Upper lobe of left lung (tissue), 6 donors: ENCODE results near the gene OGFR. TPM values are rescaled to one million over a fixed set of nuclear protein-coding genes. Genes with fewer than 3 reads are reported as not detected.

Experiments used
- ATAC-seq, 2 donors: fragments of 200-7000 bp; cut with Tn5 transposase; one replicate each; pipeline ENCODE4 v1.9.1; 2022; ENCODE audit warnings: mild to moderate bottlenecking in 2 of 2, moderate library complexity in 2 of 2; ENCODE audit not compliant: low FRiP score in 2 of 2
- DNase-seq, 2 donors: peaks; one replicate each; pipeline ENCODE4 v3.0.0-alpha.2; 2019 to 2020
- H3K27ac ChIP-seq, 4 donors: fragments of 200-600 bp; sonication (generic); one replicate each; pipeline ENCODE4 v1.5.1; 2016 to 2019
- H3K27me3 ChIP-seq, 4 donors: fragments of 200-600 bp; sonication (generic); one replicate each; pipeline ENCODE4 v1.5.1; 2017 to 2019
- H3K36me3 ChIP-seq, 4 donors: fragments of 200-600 bp; sonication (generic); one replicate each; pipeline ENCODE4 v1.5.1; 2016 to 2019
- H3K4me1 ChIP-seq, 4 donors: fragments of 200-600 bp; sonication (generic); one replicate each; pipeline ENCODE4 v1.5.1; 2018 to 2019
- H3K4me3 ChIP-seq, 4 donors: fragments of 200-600 bp; sonication (generic); one replicate each; pipeline ENCODE4 v1.5.1; 2017 to 2019; ENCODE audit warnings: mild to moderate bottlenecking in 2 of 4, moderate library complexity in 1 of 4
- H3K9me3 ChIP-seq, 4 donors: fragments of 200-600 bp; sonication (generic); one replicate each; pipeline ENCODE4 v1.5.1; 2018 to 2019
- CTCF ChIP-seq, 6 experiments: fragments of 450-650 bp in 4 of 6; fragments of 200-600 bp in 2 of 6; sonication (generic) in 2 of 6; IDR thresholded peaks; one replicate each; pipeline ENCODE4 v1.5.1; 2016 to 2019; ENCODE audit warnings: antibody characterized with exemption in 6 of 6
- EP300 ChIP-seq, 4 donors: sonication (generic); formaldehyde crosslinking; IDR thresholded peaks; one replicate each; pipeline ENCODE4 v1.5.1; 2017; ENCODE audit warnings: antibody characterized with exemption in 4 of 4, control low read depth in 2 of 4
- POLR2A ChIP-seq, 4 donors: fragments of 450-650 bp; IDR thresholded peaks; one replicate each; pipeline ENCODE4 v1.5.1; 2016 to 2017; ENCODE audit warnings: antibody characterized with exemption in 4 of 4, mild to moderate bottlenecking in 2 of 4
- POLR2AphosphoS5 ChIP-seq, 2 donors: sonication (generic); formaldehyde crosslinking; IDR thresholded peaks; one replicate each; pipeline ENCODE4 v1.5.1; 2017; ENCODE audit warnings: antibody characterized with exemption in 2 of 2
- WGBS, 2 donors: methylation state at CpG; one replicate each; pipeline ENCODE4 v1.1.5; 2017 to 2018; 5-methylcytosine and 5-hydroxymethylcytosine counted together
- total RNA-seq, 6 donors: library from RNA; depleted of rRNA in 4 of 6; stranded (reverse); fragments of >200 nt in 4 of 6; gene quantifications; one replicate each; pipeline versions ENCODE4 v1.1.0 to v1.2.1, GENCODE V29; 2016 to 2021
- donor health status: DM: no; HTN: no; CAD: no; lungs with moderate emphysema.
- donor health status: DM: no; HTN: yes; CAD: no; lungs with severe emphysema.

Gene OGFR
- total RNA-seq, 6 donors from 2014 or later: 63.8 to 166 (median 74.9) TPM

DNA sequence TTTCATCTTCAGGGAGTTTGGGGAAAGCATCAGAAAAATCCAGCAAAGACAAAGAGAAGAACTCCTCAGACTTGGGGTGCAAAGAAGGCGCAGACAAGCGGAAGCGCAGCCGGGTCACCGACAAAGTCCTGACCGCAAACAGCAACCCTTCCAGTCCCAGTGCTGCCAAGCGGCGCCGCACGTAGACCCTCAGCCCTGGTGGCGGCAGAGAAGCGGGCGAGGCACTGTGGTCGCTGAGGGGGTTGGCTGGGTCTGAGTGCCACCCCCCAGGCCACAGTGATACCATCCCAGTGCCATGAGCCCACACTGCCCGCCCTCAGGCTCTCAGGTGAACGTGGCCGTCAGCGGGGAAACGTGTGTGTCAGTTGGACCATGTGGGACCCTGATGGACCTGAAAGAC lies 5.2 kb upstream of the OGFR start:
- WGBS, 2 donors: 94 to 95% methylated on average over 11 to 19 of the region's 19 CpGs
- DNase-seq: peak in 1 of 2 donors; percentile 76
- H3K4me3 ChIP-seq: no peak overlapping the region

GRCh38 chr20:62799873-62800272 lies 4.8 kb upstream of the OGFR start:
- H3K36me3 ChIP-seq: peaks cover 8 to 35% (median 23%) of the 10 kb centered on the region in 4 donors
- TF ChIP-seq EP300 (IDR thresholded peaks at IDR 0.05): no peak
- TF ChIP-seq POLR2AphosphoS5 (IDR thresholded peaks at IDR 0.05): no peak
- no peak for TF ChIP-seq POLR2A (IDR thresholded peaks at IDR 0.05)
- no peak for TF ChIP-seq CTCF (IDR thresholded peaks at IDR 0.05)
- WGBS, 2 donors: 93 to 95% methylated on average over 7 to 10 of the region's 10 CpGs

More for the DNA sequence above, 5.2 kb upstream of the OGFR start:
- ATAC-seq: no peak
- H3K36me3 ChIP-seq: peaks cover 8 to 35% (median 23%) of the 10 kb centered on the region in 4 donors
- H3K4me1 ChIP-seq: peaks cover 12 to 39% (median 22%) of the 10 kb centered on the region in 4 donors
- H3K27ac ChIP-seq: no peak overlapping the region
- H3K27me3 ChIP-seq: no peaks in the 10 kb centered on the region
- TF ChIP-seq POLR2AphosphoS5 (IDR thresholded peaks at IDR 0.05) (no peak), CTCF (IDR thresholded peaks at IDR 0.05) (no peak), POLR2A (IDR thresholded peaks at IDR 0.05) (no peak), EP300 (IDR thresholded peaks at IDR 0.05) (no peak)
- no peaks in the 10 kb centered on the region for H3K9me3 ChIP-seq

GRCh38 chr20:62800314-62801259 lies 4.0 kb upstream of the OGFR start:
- Histone ChIP-seq H3K36me3 (peaks cover 8 to 35% (median 23%) of the 10 kb centered on the region in 4 donors), H3K27me3 (no peaks in the 10 kb centered on the region), H3K9me3 (no peaks in the 10 kb centered on the region), H3K4me1 (peaks cover 13 to 30% (median 18%) of the 10 kb centered on the region in 4 donors), H3K4me3 (no peak overlapping the region), H3K27ac (no peak overlapping the region)
- WGBS, 2 donors: 87 to 93% methylated on average over 15 to 26 of the region's 26 CpGs
- DNase-seq: no peak
- no peak for ATAC-seq
- TF ChIP-seq POLR2AphosphoS5 (IDR thresholded peaks at IDR 0.05) (no peak), CTCF (IDR thresholded peaks at IDR 0.05) (no peak)

More at GRCh38 chr20:62799873-62800272, 4.8 kb upstream of the OGFR start:
- Histone ChIP-seq H3K27ac (no peak overlapping the region), H3K9me3 (no peaks in the 10 kb centered on the region), H3K4me3 (no peak overlapping the region), H3K27me3 (no peaks in the 10 kb centered on the region), H3K4me1 (peaks cover 12 to 35% (median 18%) of the 10 kb centered on the region in 4 donors)
- DNase-seq: no peak
- ATAC-seq: no peak

GRCh38 chr20:62801284-62802010 lies 3.2 kb upstream of the OGFR start:
- TF ChIP-seq POLR2AphosphoS5 (IDR thresholded peaks at IDR 0.05) (no peak), EP300 (IDR thresholded peaks at IDR 0.05) (no peak), CTCF (IDR thresholded peaks at IDR 0.05) (no peak), POLR2A (IDR thresholded peaks at IDR 0.05) (no peak)
- DNase-seq (peak in 1 of 2 donors; percentile 72), ATAC-seq (no peak)
- Histone ChIP-seq H3K9me3 (no peaks in the 10 kb centered on the region), H3K4me3 (no peak overlapping the region), H3K27ac (no peak overlapping the region), H3K4me1 (peaks cover 22 to 34% (median 26%) of the 10 kb centered on the region in 4 donors), H3K36me3 (peaks cover 8 to 35% (median 23%) of the 10 kb centered on the region in 4 donors), H3K27me3 (no peaks in the 10 kb centered on the region)
- WGBS, 2 donors: 84 to 89% methylated on average over 11 to 15 of the region's 15 CpGs
